Measurements from ENCODE around the gene VSIG10L2.

The VSIG10L2 gene

DNA sequence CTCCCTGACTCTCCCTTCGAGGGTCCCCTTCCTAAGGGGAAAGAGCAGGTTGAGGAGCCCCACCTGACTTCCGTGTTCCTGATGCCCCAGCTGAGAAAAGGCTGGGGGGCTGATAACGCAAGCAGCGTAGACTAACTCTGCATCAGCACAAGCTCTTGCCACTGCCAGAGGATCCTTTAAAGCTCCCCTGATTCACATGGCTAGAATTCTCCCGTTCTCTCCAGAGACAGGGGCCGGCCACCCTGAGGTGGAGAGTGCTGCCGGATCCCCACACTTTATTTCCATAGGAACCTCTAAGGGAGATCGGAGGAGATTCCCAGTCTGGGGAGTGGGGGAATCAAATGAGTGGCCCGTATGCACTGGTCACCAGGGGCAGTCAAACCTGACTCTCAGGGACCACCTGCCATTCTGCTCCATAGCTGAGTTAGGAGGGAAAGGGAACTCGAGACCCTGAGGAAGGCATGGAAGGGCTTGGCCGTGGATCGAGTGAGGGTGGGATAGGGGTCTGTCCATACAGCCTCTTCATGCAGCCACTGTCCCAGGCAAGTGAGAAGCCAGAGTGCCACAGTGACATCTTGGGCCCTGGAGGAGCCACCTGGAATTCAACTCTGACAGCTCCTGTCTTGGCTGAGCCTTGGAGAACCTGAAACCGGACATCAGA lies 1.4 kb upstream of the VSIG10L2 start:
- no peak overlapping the region for H3K4ac ChIP-seq (ENCODE audit: low read depth in 1 of 2, low read length in 2 of 2)
- H4K8ac ChIP-seq (ENCODE audit: low read length) = no peak overlapping the region
- H2BK12ac ChIP-seq (ENCODE audit: low read length in 2 of 2) = no peak overlapping the region
- DNase-seq = no peak
- no peak overlapping the region for H3K4me2 ChIP-seq (ENCODE audit: low read length, poor library complexity, severe bottlenecking)
- WGBS = 85% methylated on average over 12 of the region's 13 CpGs
- no peaks in the 10 kb centered on the region for H3K79me1 ChIP-seq (replicated peaks; ENCODE audit: low read length, poor library complexity, severe bottlenecking)
- no peak overlapping the region for H2AFZ ChIP-seq (ENCODE audit: low read depth, low read length)
- H3K27ac ChIP-seq (ENCODE audit: low read length, poor library complexity, severe bottlenecking) = no peak overlapping the region
- H2BK5ac ChIP-seq (ENCODE audit: low read depth, low read length, poor library complexity, severe bottlenecking) = no peak overlapping the region
- H3K4me1 ChIP-seq (ENCODE audit: control insufficient read depth, insufficient read depth, low read depth, low read length) = peaks cover 11% of the 10 kb centered on the region
- no peak overlapping the region for H2BK15ac ChIP-seq (ENCODE audit: low read depth, poor library complexity, severe bottlenecking)
- H3K27me3 ChIP-seq (ENCODE audit: control insufficient read depth in 1 of 2, insufficient read depth in 1 of 2, low read length in 2 of 2) = peaks cover 0 to 21% of the 10 kb centered on the region in 2 experiments
- no peak overlapping the region for H4K91ac ChIP-seq (ENCODE audit: low read length)
- H3K4me3 ChIP-seq (ENCODE audit: insufficient read depth in 1 of 2, low read depth in 1 of 2, low read length in 2 of 2) = no peak overlapping the region
- no peaks in the 10 kb centered on the region for H3K36me3 ChIP-seq (ENCODE audit: control insufficient read depth in 1 of 2, insufficient read depth in 2 of 2, low read depth in 1 of 2, low read length in 2 of 2)
- H3K18ac ChIP-seq (ENCODE audit: low read depth in 1 of 2, low read length in 2 of 2) = no peak overlapping the region
- no peak overlapping the region for H2AK5ac ChIP-seq (ENCODE audit: low read length, severe bottlenecking)
- H3K14ac ChIP-seq (ENCODE audit: low read length in 2 of 2) = no peak overlapping the region
- H2BK120ac ChIP-seq (ENCODE audit: low read depth, low read length) = no peak overlapping the region
- no peaks in the 10 kb centered on the region for H3K9me3 ChIP-seq (ENCODE audit: control insufficient read depth, low read length)
- no peak overlapping the region for H3K23ac ChIP-seq (ENCODE audit: low read length in 2 of 2)
- no peak overlapping the region for H3K9ac ChIP-seq (ENCODE audit: low read length)

DNA sequence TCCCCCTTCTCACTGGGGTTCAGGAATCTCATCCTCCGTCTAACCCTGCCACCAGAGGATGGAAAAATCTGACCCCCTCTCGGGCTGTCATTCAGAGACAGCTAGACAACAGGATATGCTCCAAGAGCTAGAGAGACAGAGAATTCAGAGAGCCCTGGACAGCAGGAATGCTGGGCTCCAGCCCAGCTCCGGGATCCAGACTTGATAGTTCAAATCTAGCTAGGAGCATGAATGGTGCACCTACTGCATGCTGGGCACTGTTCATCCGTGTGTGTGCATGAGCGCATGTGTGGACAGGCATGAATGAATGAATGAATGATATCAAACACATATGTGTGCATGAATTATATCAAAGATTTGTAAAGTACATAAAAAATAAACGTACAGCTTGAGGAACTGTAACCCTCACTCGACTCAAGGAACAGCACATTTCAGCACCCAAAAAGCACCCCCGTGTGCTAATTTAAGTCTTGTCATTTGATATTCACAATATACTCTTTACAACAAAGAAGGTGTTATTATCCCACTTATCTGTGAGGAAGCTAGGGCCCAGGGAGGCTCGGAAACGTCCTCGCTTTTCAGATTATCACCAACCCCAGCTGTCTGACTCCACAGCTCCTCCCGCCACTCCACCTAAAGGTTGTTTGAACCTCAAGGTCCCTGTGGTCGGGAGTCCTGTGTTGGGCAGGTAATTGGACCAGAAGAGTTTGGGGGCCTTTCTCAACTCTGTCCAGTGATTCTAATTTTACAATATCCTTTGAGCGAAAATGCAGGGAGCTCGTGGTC lies 640 bp upstream of the VSIG10L2 start:
- Histone ChIP-seq H3K9ac (ENCODE audit: low read length) (no peak overlapping the region), H3K23ac (ENCODE audit: low read length in 2 of 2) (no peak overlapping the region), H3K4me1 (ENCODE audit: control insufficient read depth, insufficient read depth, low read depth, low read length) (peaks cover 11% of the 10 kb centered on the region), H2BK120ac (ENCODE audit: low read depth, low read length) (no peak overlapping the region), H3K4me2 (ENCODE audit: low read length, poor library complexity, severe bottlenecking) (no peak overlapping the region), H3K18ac (ENCODE audit: low read depth in 1 of 2, low read length in 2 of 2) (no peak overlapping the region), H2BK12ac (ENCODE audit: low read length in 2 of 2) (no peak overlapping the region), H3K36me3 (ENCODE audit: control insufficient read depth in 1 of 2, insufficient read depth in 2 of 2, low read depth in 1 of 2, low read length in 2 of 2) (no peaks in the 10 kb centered on the region), H4K91ac (ENCODE audit: low read length) (no peak overlapping the region), H3K9me3 (ENCODE audit: control insufficient read depth, low read length) (no peaks in the 10 kb centered on the region), H4K8ac (ENCODE audit: low read length) (no peak overlapping the region), H2BK15ac (ENCODE audit: low read depth, poor library complexity, severe bottlenecking) (no peak overlapping the region), H3K79me1 (replicated peaks; ENCODE audit: low read length, poor library complexity, severe bottlenecking) (no peaks in the 10 kb centered on the region), H2AFZ (ENCODE audit: low read depth, low read length) (no peak overlapping the region), H3K14ac (ENCODE audit: low read length in 2 of 2) (no peak overlapping the region), H3K27ac (ENCODE audit: low read length, poor library complexity, severe bottlenecking) (no peak overlapping the region), H2AK5ac (ENCODE audit: low read length, severe bottlenecking) (no peak overlapping the region), H2BK5ac (ENCODE audit: low read depth, low read length, poor library complexity, severe bottlenecking) (no peak overlapping the region), H3K27me3 (ENCODE audit: control insufficient read depth in 1 of 2, insufficient read depth in 1 of 2, low read length in 2 of 2) (peaks cover 0 to 21% of the 10 kb centered on the region in 2 experiments), H3K4me3 (ENCODE audit: insufficient read depth in 1 of 2, low read depth in 1 of 2, low read length in 2 of 2) (no peak overlapping the region), H3K4ac (ENCODE audit: low read depth in 1 of 2, low read length in 2 of 2) (no peak overlapping the region)
- DNase-seq = no peak
- 80% methylated on average over 10 of the region's 15 CpGs for WGBS

DNA sequence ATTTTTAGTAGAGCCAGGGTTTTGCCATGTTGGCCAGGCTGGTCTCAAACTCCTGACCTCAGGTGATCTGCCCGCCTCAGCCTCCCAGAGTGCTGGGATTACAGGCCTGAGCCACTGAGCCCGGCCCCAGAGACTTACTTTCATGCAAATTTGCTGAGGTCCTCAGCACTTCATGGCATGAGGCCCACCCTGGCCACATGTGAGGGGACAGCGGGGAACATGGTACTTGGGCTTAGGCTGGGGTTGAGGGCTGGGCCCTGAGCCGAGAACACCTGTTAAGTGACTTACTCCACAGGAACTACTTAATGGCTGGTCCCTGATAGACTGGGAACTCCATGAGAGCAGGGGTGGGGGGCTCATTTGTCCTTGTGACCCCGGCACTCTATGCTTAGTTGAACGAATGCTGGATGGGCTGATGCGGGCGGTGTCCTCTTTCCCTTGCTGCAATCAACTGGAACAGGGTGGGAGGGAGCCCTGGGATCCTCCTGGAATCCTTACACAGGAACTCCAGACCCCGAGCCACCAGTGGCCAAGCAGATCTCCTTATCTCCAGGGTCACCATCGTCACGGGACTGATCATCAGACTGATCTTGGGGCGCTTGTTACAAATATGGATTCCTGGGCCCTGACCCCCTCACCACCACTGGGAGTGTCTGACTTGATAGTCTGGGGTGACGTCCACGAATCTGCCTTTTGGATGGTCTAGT lies 1.0 kb downstream of the VSIG10L2 start:
- Histone ChIP-seq H3K4me2 (ENCODE audit: low read length, poor library complexity, severe bottlenecking) (no peak overlapping the region), H3K79me1 (replicated peaks; ENCODE audit: low read length, poor library complexity, severe bottlenecking) (no peaks in the 10 kb centered on the region), H3K4me1 (ENCODE audit: control insufficient read depth, insufficient read depth, low read depth, low read length) (peaks cover 9% of the 10 kb centered on the region), H2BK120ac (ENCODE audit: low read depth, low read length) (no peak overlapping the region), H3K4ac (ENCODE audit: low read depth in 1 of 2, low read length in 2 of 2) (no peak overlapping the region), H3K18ac (ENCODE audit: low read depth in 1 of 2, low read length in 2 of 2) (no peak overlapping the region), H3K4me3 (ENCODE audit: insufficient read depth in 1 of 2, low read depth in 1 of 2, low read length in 2 of 2) (no peak overlapping the region), H4K91ac (ENCODE audit: low read length) (no peak overlapping the region), H2BK15ac (ENCODE audit: low read depth, poor library complexity, severe bottlenecking) (no peak overlapping the region), H2BK5ac (ENCODE audit: low read depth, low read length, poor library complexity, severe bottlenecking) (no peak overlapping the region), H3K27me3 (ENCODE audit: control insufficient read depth in 1 of 2, insufficient read depth in 1 of 2, low read length in 2 of 2) (peaks cover 0 to 24% of the 10 kb centered on the region in 2 experiments), H3K9me3 (ENCODE audit: control insufficient read depth, low read length) (no peaks in the 10 kb centered on the region), H3K9ac (ENCODE audit: low read length) (no peak overlapping the region), H2BK12ac (ENCODE audit: low read length in 2 of 2) (no peak overlapping the region), H3K14ac (ENCODE audit: low read length in 2 of 2) (no peak overlapping the region), H3K36me3 (ENCODE audit: control insufficient read depth in 1 of 2, insufficient read depth in 2 of 2, low read depth in 1 of 2, low read length in 2 of 2) (no peaks in the 10 kb centered on the region), H2AFZ (ENCODE audit: low read depth, low read length) (no peak overlapping the region), H2AK5ac (ENCODE audit: low read length, severe bottlenecking) (no peak overlapping the region), H3K23ac (ENCODE audit: low read length in 2 of 2) (no peak overlapping the region), H3K27ac (ENCODE audit: low read length, poor library complexity, severe bottlenecking) (no peak overlapping the region), H4K8ac (ENCODE audit: low read length) (no peak overlapping the region)
- WGBS = 96% methylated on average over 14 of the region's 14 CpGs
- no peak for DNase-seq
